ENCODE results near the gene ENOSF1. TPM values are rescaled to one million over a fixed set of nuclear protein-coding genes. Genes with fewer than 3 reads are reported as not detected.

ENOSF1 gene
- total and polyA plus RNA-seq, 2 of the 13 experiments (the other 11 are each of a cell fraction or from before 2014, with no cell fraction given) = 37.6 to 40.1 TPM

DNA sequence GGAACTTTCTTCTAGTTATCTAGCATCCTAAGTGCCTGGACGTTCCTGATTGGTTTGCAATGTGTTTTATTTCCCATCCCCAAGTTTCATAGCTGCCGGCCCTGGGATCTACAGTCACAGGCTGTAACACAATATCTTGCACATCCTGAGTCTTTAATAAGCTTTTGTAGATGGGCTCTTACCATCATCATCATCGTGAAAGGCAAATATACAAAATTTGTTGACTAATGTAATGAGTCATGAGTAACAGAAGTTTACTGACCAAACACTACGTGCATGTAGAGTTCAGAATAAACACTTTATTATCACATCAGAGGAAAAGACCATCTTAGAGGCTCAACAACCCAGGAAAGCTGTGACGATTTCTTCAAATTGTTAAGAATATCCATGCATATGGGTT lies 63.1 kb downstream of the ENOSF1 start (continued):
- TF ChIP-seq, protein P1, sequence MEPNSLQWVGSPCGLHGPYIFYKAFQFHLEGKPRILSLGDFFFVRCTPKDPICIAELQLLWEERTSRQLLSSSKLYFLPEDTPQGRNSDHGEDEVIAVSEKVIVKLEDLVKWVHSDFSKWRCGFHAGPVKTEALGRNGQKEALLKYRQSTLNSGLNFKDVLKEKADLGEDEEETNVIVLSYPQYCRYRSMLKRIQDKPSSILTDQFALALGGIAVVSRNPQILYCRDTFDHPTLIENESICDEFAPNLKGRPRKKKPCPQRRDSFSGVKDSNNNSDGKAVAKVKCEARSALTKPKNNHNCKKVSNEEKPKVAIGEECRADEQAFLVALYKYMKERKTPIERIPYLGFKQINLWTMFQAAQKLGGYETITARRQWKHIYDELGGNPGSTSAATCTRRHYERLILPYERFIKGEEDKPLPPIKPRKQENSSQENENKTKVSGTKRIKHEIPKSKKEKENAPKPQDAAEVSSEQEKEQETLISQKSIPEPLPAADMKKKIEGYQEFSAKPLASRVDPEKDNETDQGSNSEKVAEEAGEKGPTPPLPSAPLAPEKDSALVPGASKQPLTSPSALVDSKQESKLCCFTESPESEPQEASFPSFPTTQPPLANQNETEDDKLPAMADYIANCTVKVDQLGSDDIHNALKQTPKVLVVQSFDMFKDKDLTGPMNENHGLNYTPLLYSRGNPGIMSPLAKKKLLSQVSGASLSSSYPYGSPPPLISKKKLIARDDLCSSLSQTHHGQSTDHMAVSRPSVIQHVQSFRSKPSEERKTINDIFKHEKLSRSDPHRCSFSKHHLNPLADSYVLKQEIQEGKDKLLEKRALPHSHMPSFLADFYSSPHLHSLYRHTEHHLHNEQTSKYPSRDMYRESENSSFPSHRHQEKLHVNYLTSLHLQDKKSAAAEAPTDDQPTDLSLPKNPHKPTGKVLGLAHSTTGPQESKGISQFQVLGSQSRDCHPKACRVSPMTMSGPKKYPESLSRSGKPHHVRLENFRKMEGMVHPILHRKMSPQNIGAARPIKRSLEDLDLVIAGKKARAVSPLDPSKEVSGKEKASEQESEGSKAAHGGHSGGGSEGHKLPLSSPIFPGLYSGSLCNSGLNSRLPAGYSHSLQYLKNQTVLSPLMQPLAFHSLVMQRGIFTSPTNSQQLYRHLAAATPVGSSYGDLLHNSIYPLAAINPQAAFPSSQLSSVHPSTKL (CRISPR knock-in tag; IDR thresholded peaks at IDR 0.05) = 0 out of 2 replicates have a peak, but pooled peaks have one; percentile 52
- TF ChIP-seq GATAD2A (CRISPR knock-in tag; IDR thresholded peaks at IDR 0.05) = peak; percentile 36; the same call in 1 of the 2 replicates
- TF ChIP-seq SAP130 (CRISPR knock-in tag; IDR thresholded peaks at IDR 0.05; ENCODE audit: low read depth) = peak; percentile 44; the same call in 1 of the 2 replicates
- peak; percentile 60 for TF ChIP-seq CREB1 (IDR thresholded peaks at IDR 0.05)
- no peak for TF ChIP-seq CREB1 (CRISPR knock-in tag; IDR thresholded peaks at IDR 0.05)
- TF ChIP-seq FOSL2 (CRISPR knock-in tag; IDR thresholded peaks at IDR 0.05) = peak; percentile 74
- TF ChIP-seq, protein P2, sequence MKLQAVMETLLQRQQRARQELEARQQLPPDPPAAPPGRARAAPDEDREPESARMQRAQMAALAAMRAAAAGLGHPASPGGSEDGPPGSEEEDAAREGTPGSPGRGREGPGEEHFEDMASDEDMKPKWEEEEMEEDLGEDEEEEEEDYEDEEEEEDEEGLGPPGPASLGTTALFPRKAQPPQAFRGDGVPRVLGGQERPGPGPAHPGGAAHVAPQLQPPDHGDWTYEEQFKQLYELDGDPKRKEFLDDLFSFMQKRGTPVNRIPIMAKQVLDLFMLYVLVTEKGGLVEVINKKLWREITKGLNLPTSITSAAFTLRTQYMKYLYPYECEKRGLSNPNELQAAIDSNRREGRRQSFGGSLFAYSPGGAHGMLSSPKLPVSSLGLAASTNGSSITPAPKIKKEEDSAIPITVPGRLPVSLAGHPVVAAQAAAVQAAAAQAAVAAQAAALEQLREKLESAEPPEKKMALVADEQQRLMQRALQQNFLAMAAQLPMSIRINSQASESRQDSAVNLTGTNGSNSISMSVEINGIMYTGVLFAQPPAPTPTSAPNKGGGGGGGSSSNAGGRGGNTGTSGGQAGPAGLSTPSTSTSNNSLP (IDR thresholded peaks at IDR 0.05; ENCODE audit: low read depth, low read length) = 0 out of 2 replicates have a peak, but pooled peaks have one; percentile 28
- no peak for TF ChIP-seq EZH2 (conservative IDR thresholded peaks at IDR 0.05; ENCODE audit: low read depth, low read length)
- TF ChIP-seq TBL1XR1 (IDR thresholded peaks at IDR 0.05; ENCODE audit: borderline replicate concordance, low read length, partially characterized antibody) = no peak
- TF ChIP-seq, protein P3, sequence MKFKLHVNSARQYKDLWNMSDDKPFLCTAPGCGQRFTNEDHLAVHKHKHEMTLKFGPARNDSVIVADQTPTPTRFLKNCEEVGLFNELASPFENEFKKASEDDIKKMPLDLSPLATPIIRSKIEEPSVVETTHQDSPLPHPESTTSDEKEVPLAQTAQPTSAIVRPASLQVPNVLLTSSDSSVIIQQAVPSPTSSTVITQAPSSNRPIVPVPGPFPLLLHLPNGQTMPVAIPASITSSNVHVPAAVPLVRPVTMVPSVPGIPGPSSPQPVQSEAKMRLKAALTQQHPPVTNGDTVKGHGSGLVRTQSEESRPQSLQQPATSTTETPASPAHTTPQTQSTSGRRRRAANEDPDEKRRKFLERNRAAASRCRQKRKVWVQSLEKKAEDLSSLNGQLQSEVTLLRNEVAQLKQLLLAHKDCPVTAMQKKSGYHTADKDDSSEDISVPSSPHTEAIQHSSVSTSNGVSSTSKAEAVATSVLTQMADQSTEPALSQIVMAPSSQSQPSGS (CRISPR knock-in tag; IDR thresholded peaks at IDR 0.05) = no peak

Measured in HepG2 (cell line).